ENCODE results near the gene PIEZO2.

DNA sequence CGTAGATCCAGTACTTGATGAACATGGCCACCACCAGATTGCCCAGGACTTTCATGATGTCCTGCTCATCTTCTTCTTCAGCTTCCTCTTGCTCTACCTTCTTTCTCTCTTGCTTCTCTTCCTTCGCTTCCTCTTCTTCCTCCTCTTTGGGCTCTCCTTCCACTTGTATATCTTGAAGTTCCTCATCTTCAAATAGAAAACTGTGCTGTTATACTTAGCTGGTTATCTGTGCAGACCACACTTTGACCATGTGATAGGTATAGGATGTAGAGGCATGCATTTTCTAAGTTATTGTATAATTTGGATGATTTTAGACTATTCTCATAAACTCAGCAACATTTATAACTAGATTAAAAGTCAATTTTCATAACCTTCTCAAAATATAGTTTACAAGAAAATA lies 360.2 kb downstream of the PIEZO2 start:
- TF ChIP-seq, protein P1, sequence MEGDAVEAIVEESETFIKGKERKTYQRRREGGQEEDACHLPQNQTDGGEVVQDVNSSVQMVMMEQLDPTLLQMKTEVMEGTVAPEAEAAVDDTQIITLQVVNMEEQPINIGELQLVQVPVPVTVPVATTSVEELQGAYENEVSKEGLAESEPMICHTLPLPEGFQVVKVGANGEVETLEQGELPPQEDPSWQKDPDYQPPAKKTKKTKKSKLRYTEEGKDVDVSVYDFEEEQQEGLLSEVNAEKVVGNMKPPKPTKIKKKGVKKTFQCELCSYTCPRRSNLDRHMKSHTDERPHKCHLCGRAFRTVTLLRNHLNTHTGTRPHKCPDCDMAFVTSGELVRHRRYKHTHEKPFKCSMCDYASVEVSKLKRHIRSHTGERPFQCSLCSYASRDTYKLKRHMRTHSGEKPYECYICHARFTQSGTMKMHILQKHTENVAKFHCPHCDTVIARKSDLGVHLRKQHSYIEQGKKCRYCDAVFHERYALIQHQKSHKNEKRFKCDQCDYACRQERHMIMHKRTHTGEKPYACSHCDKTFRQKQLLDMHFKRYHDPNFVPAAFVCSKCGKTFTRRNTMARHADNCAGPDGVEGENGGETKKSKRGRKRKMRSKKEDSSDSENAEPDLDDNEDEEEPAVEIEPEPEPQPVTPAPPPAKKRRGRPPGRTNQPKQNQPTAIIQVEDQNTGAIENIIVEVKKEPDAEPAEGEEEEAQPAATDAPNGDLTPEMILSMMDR (IDR thresholded peaks at IDR 0.05; ENCODE audit: poor library complexity) = no peak
- TF ChIP-seq EZH2 (IDR thresholded peaks at IDR 0.05; ENCODE audit: borderline replicate concordance) = no peak

Data from hepatocyte (in vitro differentiated cells).